Right lobe of liver (tissue), 6 donors: ENCODE data around the gene LCN2. TPM values are rescaled to one million over a fixed set of nuclear protein-coding genes. Genes with fewer than 3 reads are reported as not detected.

ENCODE experiments used
- ATAC-seq, 4 donors: fragments of 200-7000 bp; cut with Tn5 transposase; one replicate each; pipeline ENCODE4 v1.9.1; 2020; ENCODE audit warnings: mild to moderate bottlenecking in 4 of 4, moderate library complexity in 4 of 4
- DNase-seq, 3 donors: peaks; one replicate each; pipeline ENCODE4 v3.0.0-alpha.2; 2020
- H3K27ac ChIP-seq, 3 donors: fragments of 200-600 bp; one replicate each; pipeline ENCODE4 v1.8.0; 2022
- H3K27me3 ChIP-seq, 2 donors: fragments of 200-600 bp; one replicate each; pipeline ENCODE4 v1.8.0; 2022
- H3K36me3 ChIP-seq, 4 donors: fragments of 200-600 bp; sonication (generic) in 1 of 4; one replicate each; pipeline versions ENCODE4 v1.5.1 to v1.8.0; 2017 to 2022; ENCODE audit warnings: control low read depth in 1 of 4
- H3K4me1 ChIP-seq, 4 donors: fragments of 200-600 bp; sonication (generic) in 1 of 4; one replicate each; pipeline versions ENCODE4 v1.5.1 to v1.8.0; 2017 to 2022; ENCODE audit warnings: control low read depth in 1 of 4
- H3K4me3 ChIP-seq, 3 donors: fragments of 200-600 bp; one replicate each; pipeline ENCODE4 v1.8.0; 2022
- H3K9me3 ChIP-seq, 4 donors: fragments of 200-600 bp; sonication (generic) in 1 of 4; one replicate each; pipeline versions ENCODE4 v1.5.1 to v1.8.0; 2017 to 2022; ENCODE audit warnings: control low read depth in 1 of 4
- POLR2A ChIP-seq: fragments of 450-650 bp; IDR thresholded peaks from one replicate; pipeline ENCODE4 v1.6.1; 2017; ENCODE audit warnings: antibody characterized with exemption, mild to moderate bottlenecking
- WGBS: methylation state at CpG from one replicate; pipeline ENCODE4 v1.1.6; 2018; ENCODE audit warnings: low coverage, low lambda C conversion rate; ENCODE audit not compliant: insufficient coverage; ENCODE audit errors: missing lambda C conversion rate; 5-methylcytosine and 5-hydroxymethylcytosine counted together
- intact Hi-C, 2 donors: fragments of 100-400 bp; cut with DNase I; formaldehyde crosslinking; loops; one replicate each; pipeline versions ENCODE4 v1.11.2 to v1.14.1; 2022
- total RNA-seq, 6 experiments: library from RNA; depleted of rRNA in 2 of 6; stranded (reverse); fragments of >200 nt in 2 of 6; fragmentation: NEBNext Ultra II Directional in 3 of 6; extraction: Animal tissue kit (Norgen Biotek cat#: 25700) in 3 of 6; gene quantifications; one replicate each; pipeline versions ENCODE4 v1.1.0 to v1.2.4, GENCODE V29; 2016 to 2023
- TF ChIP-seq, protein P1 (sequence below), 4 donors: fragments of 200-600 bp in 3 of 4; fragments of 450-650 bp in 1 of 4; IDR thresholded peaks; one replicate each; pipeline versions ENCODE4 v1.5.1 to v1.8.0; 2016 to 2022; ENCODE audit warnings: antibody characterized with exemption in 4 of 4, mild to moderate bottlenecking in 2 of 4
- donor health status: DM: no; HTN: yes; CAD: no.
- donor health status: DM: no; HTN: no; CAD: no.
- donor health status: DM: no; HTN: no; CAD: no.
- donor health status: DM: no; HTN: yes; CAD: no.
- donor health status: DM: no; HTN: yes; CAD: no.

The LCN2 gene
- total RNA-seq, 6 experiments from 2014 or later, result 2.7 to 81.8 (median 18.1) TPM

GRCh38 chr9:128192601-128193371 lies 43.5 kb downstream of the LCN2 start:
- peak; percentile 39 for TF ChIP-seq POLR2A
- TF ChIP-seq, protein P1, sequence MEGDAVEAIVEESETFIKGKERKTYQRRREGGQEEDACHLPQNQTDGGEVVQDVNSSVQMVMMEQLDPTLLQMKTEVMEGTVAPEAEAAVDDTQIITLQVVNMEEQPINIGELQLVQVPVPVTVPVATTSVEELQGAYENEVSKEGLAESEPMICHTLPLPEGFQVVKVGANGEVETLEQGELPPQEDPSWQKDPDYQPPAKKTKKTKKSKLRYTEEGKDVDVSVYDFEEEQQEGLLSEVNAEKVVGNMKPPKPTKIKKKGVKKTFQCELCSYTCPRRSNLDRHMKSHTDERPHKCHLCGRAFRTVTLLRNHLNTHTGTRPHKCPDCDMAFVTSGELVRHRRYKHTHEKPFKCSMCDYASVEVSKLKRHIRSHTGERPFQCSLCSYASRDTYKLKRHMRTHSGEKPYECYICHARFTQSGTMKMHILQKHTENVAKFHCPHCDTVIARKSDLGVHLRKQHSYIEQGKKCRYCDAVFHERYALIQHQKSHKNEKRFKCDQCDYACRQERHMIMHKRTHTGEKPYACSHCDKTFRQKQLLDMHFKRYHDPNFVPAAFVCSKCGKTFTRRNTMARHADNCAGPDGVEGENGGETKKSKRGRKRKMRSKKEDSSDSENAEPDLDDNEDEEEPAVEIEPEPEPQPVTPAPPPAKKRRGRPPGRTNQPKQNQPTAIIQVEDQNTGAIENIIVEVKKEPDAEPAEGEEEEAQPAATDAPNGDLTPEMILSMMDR (IDR thresholded peaks at IDR 0.05), result peak in 2 of 4 donors; percentile 22 to 63
- no peaks in the 10 kb centered on the region for H3K27me3 ChIP-seq
- H3K27ac ChIP-seq, result peak overlapping the region in 2 of 3 donors; percentile 43 to 88
- intact Hi-C loops, result no loop called here
- 57% methylated on average over 20 of the region's 56 CpGs for WGBS
- peak overlapping the region; percentile 93 to 98 (median 97) for H3K4me3 ChIP-seq
- ATAC-seq, result peak; percentile 58 to 85 (median 77)
- no peaks in the 10 kb centered on the region for H3K9me3 ChIP-seq
- peaks cover 0 to 4% (median 0%) of the 10 kb centered on the region in 4 donors for H3K36me3 ChIP-seq
- peaks cover 0 to 17% (median 5%) of the 10 kb centered on the region in 4 donors for H3K4me1 ChIP-seq
- peak; percentile 78 to 86 (median 81) for DNase-seq

GRCh38 chr9:128193469-128194096 lies 44.3 kb downstream of the LCN2 start:
- WGBS, result 88% methylated on average over 12 of the region's 14 CpGs
- intact Hi-C loops, result no loop called here
- H3K27me3 ChIP-seq, result no peaks in the 10 kb centered on the region
- no peak overlapping the region for H3K27ac ChIP-seq
- H3K4me3 ChIP-seq, result no peak overlapping the region
- H3K9me3 ChIP-seq, result no peaks in the 10 kb centered on the region
- ATAC-seq, result no peak
- peaks cover 0 to 4% (median 0%) of the 10 kb centered on the region in 4 donors for H3K36me3 ChIP-seq
- TF ChIP-seq, protein P1 (IDR thresholded peaks at IDR 0.05), result no peak
- peaks cover 0 to 17% (median 5%) of the 10 kb centered on the region in 4 donors for H3K4me1 ChIP-seq
- DNase-seq, result no peak

DNA sequence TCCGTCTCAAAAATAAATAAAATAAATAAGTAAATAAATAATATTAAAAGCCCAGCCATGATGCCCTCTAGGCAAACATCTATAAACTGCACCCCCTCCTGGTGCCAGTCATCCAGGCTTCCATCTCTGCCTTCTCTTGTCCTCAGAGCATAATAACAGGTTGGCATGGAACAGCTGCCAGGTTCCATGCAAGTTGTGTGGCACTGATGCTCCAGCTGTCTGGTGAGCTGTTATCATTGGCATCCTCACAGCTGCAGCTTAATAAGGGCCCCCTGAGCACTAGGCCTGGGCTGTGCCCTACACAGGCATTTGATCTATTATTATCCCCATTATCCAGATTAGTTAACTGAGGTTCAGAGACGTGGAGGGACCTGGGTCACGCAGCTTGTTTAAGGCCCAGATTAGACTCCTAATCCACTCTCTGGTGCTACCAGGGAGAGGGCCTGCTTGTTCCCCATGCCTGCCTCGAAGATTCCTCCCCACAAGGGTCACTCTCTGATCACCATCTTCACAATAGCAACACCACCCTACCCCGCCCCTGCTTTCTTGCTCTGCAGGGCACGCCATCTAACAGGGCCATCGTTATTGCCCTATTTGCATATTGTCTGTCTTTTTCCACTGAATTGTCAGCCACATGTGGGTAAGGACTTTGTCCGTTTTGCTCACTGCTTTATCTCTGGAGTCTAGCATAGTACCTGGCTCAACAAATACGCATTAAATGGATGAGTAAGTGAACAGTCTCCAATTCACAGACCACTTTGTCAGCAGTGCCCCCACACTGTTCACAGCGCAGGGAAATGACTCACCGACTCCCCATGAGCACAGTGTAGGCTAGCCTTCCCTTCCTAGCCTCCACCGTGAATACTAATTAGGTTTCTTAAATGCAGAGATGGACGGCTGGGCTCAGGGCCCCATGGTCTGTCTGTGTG lies 52.5 kb downstream of the LCN2 start:
- TF ChIP-seq, protein P1 (IDR thresholded peaks at IDR 0.05), result no peak
- no peak for TF ChIP-seq POLR2A
- H3K4me1 ChIP-seq, result peaks cover 0 to 12% (median 0%) of the 10 kb centered on the region in 4 donors

DNA sequence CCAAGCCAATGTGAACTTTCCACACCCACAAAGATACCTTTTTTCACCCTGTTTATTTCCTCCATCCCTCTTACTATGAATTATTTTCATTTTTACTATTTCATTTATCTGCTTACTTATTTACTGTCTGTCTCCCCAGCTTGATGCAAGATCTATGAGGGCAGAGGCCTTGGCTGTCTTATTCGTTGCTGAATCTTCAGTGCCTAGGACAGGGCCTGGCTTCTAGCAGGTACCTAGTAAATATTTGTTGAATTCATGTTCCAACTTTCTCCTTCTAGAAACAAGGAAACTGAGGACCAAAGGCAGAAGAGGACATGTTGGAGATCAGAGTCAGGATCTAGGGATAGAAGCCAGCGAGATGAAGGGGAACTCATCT lies 53.4 kb downstream of the LCN2 start:
- Histone ChIP-seq H3K36me3 (no peaks in the 10 kb centered on the region), H3K27me3 (no peaks in the 10 kb centered on the region), H3K4me1 (peaks cover 0 to 12% (median 0%) of the 10 kb centered on the region in 4 donors), H3K4me3 (no peak overlapping the region), H3K9me3 (no peaks in the 10 kb centered on the region), H3K27ac (no peak overlapping the region)
- 0% methylated on average over 2 of the region's 2 CpGs for WGBS
- DNase-seq (no peak), ATAC-seq (no peak)
- intact Hi-C loops, result no loop called here
- TF ChIP-seq, protein P1 (IDR thresholded peaks at IDR 0.05), result no peak
- no peak for TF ChIP-seq POLR2A

More for the DNA sequence above, 52.5 kb downstream of the LCN2 start:
- no peak overlapping the region for H3K27ac ChIP-seq
- WGBS, result 89% methylated on average over 10 of the region's 13 CpGs
- intact Hi-C loops, result no loop called here
- H3K36me3 ChIP-seq, result no peaks in the 10 kb centered on the region
- no peak for ATAC-seq
- H3K27me3 ChIP-seq, result no peaks in the 10 kb centered on the region
- H3K9me3 ChIP-seq, result no peaks in the 10 kb centered on the region
- no peak for DNase-seq
- no peak overlapping the region for H3K4me3 ChIP-seq
